HG02973 (cell line): ENCODE measurements around the gene TRO.

Source experiments
- ATAC-seq: cut with Tn5 transposase; IDR thresholded peaks from one replicate; pipeline ENCODE4 v1.9.1; 2021; ENCODE audit warnings: moderate library complexity; ENCODE audit not compliant: unreplicated experiment

TRO gene

GRCh38 chrX:54950730-54951375 is 30.2 kb downstream of the TRO start:
- ATAC-seq = no peak

- ATAC-seq = no peak
Observed at GRCh38 chrX:54961750-54962149, 41.1 kb downstream of the TRO start.

GRCh38 chrX:54964766-54965497 is 44.3 kb downstream of the TRO start:
- no peak for ATAC-seq

GRCh38 chrX:54977387-54977786 is 56.8 kb downstream of the TRO start:
- ATAC-seq = no peak

GRCh38 chrX:54978448-54978847 is 57.8 kb downstream of the TRO start:
- ATAC-seq = no peak

- ATAC-seq = no peak
Observed at GRCh38 chrX:54979432-54979831, 58.8 kb downstream of the TRO start.

- ATAC-seq = no peak
Observed at GRCh38 chrX:54980334-54980733, 59.7 kb downstream of the TRO start.
